Adrenal gland (tissue), 5 donors: Measurements from ENCODE around the gene TRAPPC14.
A peak's percentile ranks its signal among the peaks of the same experiment; 100 is the strongest.

Source experiments
- POLR2A ChIP-seq, 2 donors: fragments of 450-650 bp; IDR thresholded peaks; one replicate each; pipeline ENCODE4 v1.6.1; 2017; ENCODE audit warnings: antibody characterized with exemption in 2 of 2, mild to moderate bottlenecking in 2 of 2, moderate library complexity in 1 of 2
- TF ChIP-seq, protein P1 (sequence below), 6 experiments: fragments of 450-650 bp in 4 of 6; fragments of 200-600 bp in 2 of 6; sonication (generic) in 1 of 6; IDR thresholded peaks; 1 replicate in 5 of 6; 2 replicates in 1 of 6; pipeline versions ENCODE4 v1.5.1 to v1.8.0; 2016 to 2021; ENCODE audit warnings: antibody characterized with exemption in 6 of 6, mild to moderate bottlenecking in 2 of 6, moderate library complexity in 1 of 6
- donor health status: DM: no; HTN: no; CAD: no.

DNA sequence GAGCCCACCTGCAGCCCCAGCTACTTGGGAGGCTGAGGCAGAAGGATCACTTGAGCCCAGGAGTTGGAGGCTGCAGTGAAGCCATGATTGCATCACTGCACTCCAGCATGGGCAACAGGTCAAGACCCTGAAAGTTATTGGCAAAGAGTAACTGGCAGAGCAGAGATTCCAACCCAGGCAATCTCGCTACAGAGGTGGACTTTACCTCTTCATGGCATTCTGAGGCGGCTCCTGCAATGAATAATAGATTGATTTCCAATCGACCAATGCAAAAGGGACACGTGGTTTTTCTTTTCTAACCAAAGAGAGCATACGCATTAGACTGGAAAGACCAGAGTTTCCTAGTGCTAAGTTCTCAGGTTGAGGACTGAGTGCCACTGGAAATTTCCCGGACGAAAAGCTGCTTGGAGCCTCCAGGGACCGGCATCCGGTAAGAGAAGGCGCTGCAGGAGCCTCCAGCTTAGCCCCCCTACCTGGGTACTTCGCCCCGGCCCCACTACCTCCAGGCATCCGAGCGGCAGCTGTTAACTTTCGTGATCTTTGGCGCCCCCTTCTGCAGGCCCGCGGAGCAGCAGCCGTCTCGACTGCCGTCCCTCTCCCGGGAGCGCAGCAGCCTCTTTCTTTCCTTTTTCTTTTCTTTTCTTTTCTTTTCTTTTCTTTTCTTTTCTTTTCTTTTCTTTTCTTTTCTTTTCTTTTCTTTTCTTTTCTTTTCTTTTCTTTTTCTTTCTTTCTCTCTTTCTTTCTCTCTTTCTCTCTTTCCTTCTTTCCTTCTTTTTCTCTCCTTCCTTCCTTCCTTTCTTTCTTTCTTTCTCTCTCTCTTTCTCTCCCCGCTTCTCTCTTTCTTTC, 27.7 kb downstream of the TRAPPC14 start:
- TF ChIP-seq, protein P1, sequence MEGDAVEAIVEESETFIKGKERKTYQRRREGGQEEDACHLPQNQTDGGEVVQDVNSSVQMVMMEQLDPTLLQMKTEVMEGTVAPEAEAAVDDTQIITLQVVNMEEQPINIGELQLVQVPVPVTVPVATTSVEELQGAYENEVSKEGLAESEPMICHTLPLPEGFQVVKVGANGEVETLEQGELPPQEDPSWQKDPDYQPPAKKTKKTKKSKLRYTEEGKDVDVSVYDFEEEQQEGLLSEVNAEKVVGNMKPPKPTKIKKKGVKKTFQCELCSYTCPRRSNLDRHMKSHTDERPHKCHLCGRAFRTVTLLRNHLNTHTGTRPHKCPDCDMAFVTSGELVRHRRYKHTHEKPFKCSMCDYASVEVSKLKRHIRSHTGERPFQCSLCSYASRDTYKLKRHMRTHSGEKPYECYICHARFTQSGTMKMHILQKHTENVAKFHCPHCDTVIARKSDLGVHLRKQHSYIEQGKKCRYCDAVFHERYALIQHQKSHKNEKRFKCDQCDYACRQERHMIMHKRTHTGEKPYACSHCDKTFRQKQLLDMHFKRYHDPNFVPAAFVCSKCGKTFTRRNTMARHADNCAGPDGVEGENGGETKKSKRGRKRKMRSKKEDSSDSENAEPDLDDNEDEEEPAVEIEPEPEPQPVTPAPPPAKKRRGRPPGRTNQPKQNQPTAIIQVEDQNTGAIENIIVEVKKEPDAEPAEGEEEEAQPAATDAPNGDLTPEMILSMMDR (IDR thresholded peaks at IDR 0.05) = peak; percentile 75 to 92 (median 85)
- TF ChIP-seq POLR2A (IDR thresholded peaks at IDR 0.05) = peak in 1 of 2 donors; percentile 8
